SK-N-SH (cell line): ENCODE data around the gene S1PR2. TPM values are rescaled to one million over a fixed set of nuclear protein-coding genes. Genes with fewer than 3 reads are reported as not detected.

Source experiments
- CTCF ChIA-PET: fragments of 300-600, 350-600 bp; formaldehyde crosslinking; extraction: SDS; loops from one replicate; lab custom pipeline; 2021; lab: Yijun Ruan, JAX
- POLR2A ChIA-PET: fragments of 350-600 bp; sonication (Branson Sonifier 250); formaldehyde crosslinking; extraction: SDS; loops from one replicate; lab custom pipeline; 2020; ENCODE audit warnings: antibody characterized with exemption, inconsistent platforms; lab: Yijun Ruan, JAX
- DNase-seq: peaks from one replicate; pipeline ENCODE4 v3.0.0; 2012
- H2AFZ ChIP-seq: fragments of 200-600 bp; sonication (generic); 2 replicates; pipeline ENCODE4 v1.8.1; 2016; ENCODE audit warnings: antibody characterized with exemption, mild to moderate bottlenecking, low read depth
- H3F3A ChIP-seq: fragments of 200-600 bp; sonication (generic); replicated peaks from 2 replicates; pipeline ENCODE3; 2016; ENCODE audit warnings: antibody characterized with exemption, mild to moderate bottlenecking; ENCODE audit not compliant: insufficient read depth
- H3K27ac ChIP-seq, 2 experiments: fragments of 200-500 bp in 1 of 2; fragments of 200-600 bp in 1 of 2; sonication (Bioruptor generic) in 1 of 2; sonication (generic), shearing (Covaris generic) in 1 of 2; 2 replicates each; pipeline versions ENCODE4 v1.5.1 to v1.6.1; 2014 to 2016; ENCODE audit warnings: low read depth in 2 of 2, inconsistent platforms in 1 of 2, low read length in 1 of 2, mild to moderate bottlenecking in 1 of 2, mixed read lengths in 1 of 2
- H3K27me3 ChIP-seq: fragments of 200-600 bp; sonication (generic), shearing (Covaris generic); 2 replicates; pipeline ENCODE4 v1.6.1; 2016; ENCODE audit warnings: mixed run types; ENCODE audit not compliant: insufficient read depth
- H3K36me3 ChIP-seq, 2 experiments: fragments of 200-500 bp in 1 of 2; fragments of 200-600 bp in 1 of 2; sonication (Bioruptor generic) in 1 of 2; sonication (generic) in 1 of 2; replicated peaks in 1 of 2; 2 replicates each; pipeline versions ENCODE3 to v1.5.1; 2014 to 2016; ENCODE audit warnings: low read length in 1 of 2, mild to moderate bottlenecking in 1 of 2; ENCODE audit not compliant: insufficient read depth in 2 of 2, control insufficient read depth in 1 of 2
- H3K4me1 ChIP-seq, 2 experiments: fragments of 200-500 bp in 1 of 2; fragments of 200-600 bp in 1 of 2; sonication (Bioruptor generic) in 1 of 2; sonication (generic), shearing (Covaris generic) in 1 of 2; 2 replicates each; pipeline versions ENCODE4 v1.5.1 to v1.6.1; 2014 to 2016; ENCODE audit warnings: low read depth in 1 of 2, low read length in 1 of 2, mixed run types in 1 of 2; ENCODE audit not compliant: insufficient read depth in 2 of 2, control insufficient read depth in 1 of 2
- H3K4me2 ChIP-seq: fragments of 200-600 bp; sonication (generic), shearing (Covaris generic); 2 replicates; pipeline ENCODE4 v1.6.1; 2017; ENCODE audit warnings: mixed run types
- H3K4me3 ChIP-seq, 2 experiments: fragments of 200-500 bp in 1 of 2; fragments of 200-600 bp in 1 of 2; sonication (Bioruptor generic) in 1 of 2; sonication (generic), shearing (Covaris generic) in 1 of 2; 2 replicates each; pipeline versions ENCODE4 v1.5.1 to v1.8.1; 2014 to 2016; ENCODE audit warnings: low read depth in 2 of 2, inconsistent platforms in 1 of 2, low read length in 1 of 2, mild to moderate bottlenecking in 1 of 2, mixed read lengths in 1 of 2, moderate library complexity in 1 of 2
- H3K79me2 ChIP-seq: fragments of 200-600 bp; sonication (generic); 2 replicates; pipeline ENCODE4 v1.8.1; 2017; ENCODE audit warnings: mild to moderate bottlenecking; ENCODE audit not compliant: insufficient read depth
- H3K9ac ChIP-seq: fragments of 200-600 bp; sonication (generic); 2 replicates; pipeline ENCODE4 v1.6.1; 2017; ENCODE audit warnings: mixed run types
- H3K9me2 ChIP-seq: fragments of 200-600 bp; sonication (generic); 2 replicates; pipeline ENCODE4 v1.6.1; 2017; ENCODE audit warnings: mixed run types
- H3K9me3 ChIP-seq: fragments of 200-600 bp; sonication (generic); 2 replicates; pipeline ENCODE4 v1.6.1; 2017; ENCODE audit warnings: mixed run types, mild to moderate bottlenecking, moderate library complexity
- H4K20me1 ChIP-seq: fragments of 200-600 bp; sonication (generic); 2 replicates; pipeline ENCODE4 v1.6.1; 2017; ENCODE audit warnings: mild to moderate bottlenecking, mixed run types; ENCODE audit not compliant: insufficient read depth
- EP300 ChIP-seq, 2 experiments: IDR thresholded peaks; 2 replicates each; pipeline versions ENCODE4 v1.4.0 to v1.6.1; 2012; ENCODE audit warnings: borderline replicate concordance in 1 of 2, low read depth in 1 of 2, low read length in 1 of 2
- EZH2phosphoT487 ChIP-seq: fragments of 200-600 bp; sonication (generic); IDR thresholded peaks from 2 replicates; pipeline ENCODE4 v1.6.1; 2017; ENCODE audit warnings: low read depth, mixed run types, mild to moderate bottlenecking, antibody characterized with exemption, moderate library complexity, borderline replicate concordance
- FOXJ3 ChIP-seq: sonication (generic); formaldehyde crosslinking; IDR thresholded peaks from 2 replicates; pipeline ENCODE4 v1.5.1; 2020; ENCODE audit warnings: mild to moderate bottlenecking, missing genetic modification reagents
- GABPA ChIP-seq: IDR thresholded peaks from 2 replicates; pipeline ENCODE4 v1.4.0; 2012; ENCODE audit warnings: low read depth, mild to moderate bottlenecking
- JUND ChIP-seq: IDR thresholded peaks from 2 replicates; pipeline ENCODE4 v1.4.0; 2012
- MEF2A ChIP-seq: IDR thresholded peaks from 2 replicates; pipeline ENCODE4 v1.4.0; 2012; ENCODE audit warnings: low read depth, borderline replicate concordance
- MXI1 ChIP-seq: IDR thresholded peaks from 2 replicates; pipeline ENCODE4 v1.6.1; 2012; ENCODE audit warnings: mild to moderate bottlenecking, low read depth, low read length, improper control_type of control experiment
- POLR2AphosphoS5 ChIP-seq: IDR thresholded peaks from 2 replicates; pipeline ENCODE4 v1.6.1; 2012; ENCODE audit warnings: low read depth, low read length
- RXRA ChIP-seq: IDR thresholded peaks from 2 replicates; pipeline ENCODE4 v1.4.0; 2012; ENCODE audit warnings: low read depth, mild to moderate bottlenecking, borderline replicate concordance
- SIN3A ChIP-seq: IDR thresholded peaks from 2 replicates; pipeline ENCODE4 v1.6.1; 2012; ENCODE audit warnings: low read depth, mild to moderate bottlenecking, low read length, moderate library complexity, borderline replicate concordance
- SMC3 ChIP-seq: IDR thresholded peaks from 2 replicates; pipeline ENCODE4 v1.6.1; 2012; ENCODE audit warnings: low read depth, low read length, improper control_type of control experiment
- TCF12 ChIP-seq: IDR thresholded peaks from 2 replicates; pipeline ENCODE4 v1.4.0; 2012
- TEAD4 ChIP-seq: IDR thresholded peaks from 2 replicates; pipeline ENCODE4 v1.4.0; 2012; ENCODE audit warnings: mild to moderate bottlenecking, borderline replicate concordance; ENCODE audit not compliant: insufficient read depth
- YY1 ChIP-seq: IDR thresholded peaks from 2 replicates; pipeline ENCODE4 v1.4.0; 2012; ENCODE audit warnings: low read depth, mild to moderate bottlenecking
- WGBS: methylation state at CpG from one replicate; pipeline ENCODE4 v1.1.6; 2017; ENCODE audit warnings: low lambda C conversion rate; 5-methylcytosine and 5-hydroxymethylcytosine counted together
- polyA plus RNA-seq, 3 experiments: library from polyadenylated mRNA; depleted of rRNA; stranded (reverse); fragments of >200 nt; gene quantifications; 2 replicates each; pipeline ENCODE4 v1.2.3, GENCODE V29; 2012
- TF ChIP-seq, protein P1 (sequence below): fragments of 150-350 bp; IDR thresholded peaks from 2 replicates; pipeline ENCODE4 v1.6.1; 2016; ENCODE audit warnings: mild to moderate bottlenecking, low read depth, low read length
- TF ChIP-seq, protein P2 (sequence below): fragments of 150-350 bp; IDR thresholded peaks from 2 replicates; pipeline ENCODE4 v1.6.1; 2017; ENCODE audit warnings: antibody characterized with exemption, low read length, low read depth, borderline replicate concordance
- TF ChIP-seq, protein P3 (sequence below): IDR thresholded peaks from 2 replicates; pipeline ENCODE4 v1.4.0; 2012; ENCODE audit warnings: low read depth, borderline replicate concordance
- TF ChIP-seq, protein P4 (sequence below): IDR thresholded peaks from 2 replicates; pipeline ENCODE4 v1.4.0; 2012; ENCODE audit warnings: low read depth
- TF ChIP-seq, protein P5 (sequence below): IDR thresholded peaks from 2 replicates; pipeline ENCODE4; 2012
- TF ChIP-seq, protein P6 (sequence below): IDR thresholded peaks from 2 replicates; pipeline ENCODE4 v1.4.0; 2012; ENCODE audit warnings: low read depth, borderline replicate concordance

Gene S1PR2
- polyA plus RNA-seq, 1 of the 3 experiments (the other 2 are of a cell fraction), result 3.6 TPM

DNA sequence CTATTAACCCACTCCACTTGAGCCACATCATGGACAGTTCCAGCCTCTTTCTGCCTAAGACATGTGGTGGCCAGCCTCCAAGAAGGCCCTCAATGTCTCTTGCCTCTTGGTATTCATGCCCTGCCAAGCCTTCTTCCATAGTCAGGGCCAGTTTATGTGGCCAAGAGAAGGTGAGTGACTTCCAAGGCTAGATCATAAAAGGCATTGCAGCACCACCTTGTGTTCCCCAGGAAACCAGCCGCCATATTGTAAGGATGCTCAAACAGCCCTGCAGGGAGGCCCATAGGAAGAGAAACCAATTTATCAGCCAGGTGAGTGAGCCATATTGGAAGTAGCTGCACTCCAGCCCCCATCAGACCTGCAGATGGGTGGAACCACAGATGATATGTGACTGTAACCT is 24.1 kb downstream of the S1PR2 start:
- Histone ChIP-seq H3K9me2 (no peaks in the 10 kb centered on the region), H3K36me3 (no peaks in the 10 kb centered on the region), H3K9ac (no peak overlapping the region), H3F3A (no peaks in the 10 kb centered on the region), H3K4me3 (no peak overlapping the region), H3K9me3 (no peaks in the 10 kb centered on the region), H3K79me2 (no peaks in the 10 kb centered on the region), H4K20me1 (no peaks in the 10 kb centered on the region), H3K27ac (no peak overlapping the region), H3K4me2 (no peak overlapping the region), H3K4me1 (no peaks in the 10 kb centered on the region), H2AFZ (no peak overlapping the region), H3K27me3 (no peaks in the 10 kb centered on the region)
- DNase-seq, result no peak
- ChIA-PET POLR2A (interaction anchor here (1.2 kb wide), 1 partner anchor 12 kb away, joined by 4 read pairs; no protein-coding TSS in a partner anchor), CTCF (no interaction called here)
- TF ChIP-seq, protein P1, sequence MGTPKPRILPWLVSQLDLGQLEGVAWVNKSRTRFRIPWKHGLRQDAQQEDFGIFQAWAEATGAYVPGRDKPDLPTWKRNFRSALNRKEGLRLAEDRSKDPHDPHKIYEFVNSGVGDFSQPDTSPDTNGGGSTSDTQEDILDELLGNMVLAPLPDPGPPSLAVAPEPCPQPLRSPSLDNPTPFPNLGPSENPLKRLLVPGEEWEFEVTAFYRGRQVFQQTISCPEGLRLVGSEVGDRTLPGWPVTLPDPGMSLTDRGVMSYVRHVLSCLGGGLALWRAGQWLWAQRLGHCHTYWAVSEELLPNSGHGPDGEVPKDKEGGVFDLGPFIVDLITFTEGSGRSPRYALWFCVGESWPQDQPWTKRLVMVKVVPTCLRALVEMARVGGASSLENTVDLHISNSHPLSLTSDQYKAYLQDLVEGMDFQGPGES, result no peak
- TF ChIP-seq POLR2AphosphoS5 (no peak), TCF12 (no peak), MEF2A (no peak), TEAD4 (no peak), FOXJ3 (CRISPR knock-in tag) (no peak), MXI1 (no peak), JUND (no peak), EP300 (IDR thresholded peaks at IDR 0.05; ENCODE audit: borderline replicate concordance in 1 of 2, low read depth in 1 of 2, low read length in 1 of 2) (no peak), YY1 (no peak), RXRA (no peak), SIN3A (no peak), SMC3 (no peak), EZH2phosphoT487 (no peak), GABPA (no peak)
- TF ChIP-seq, protein P2, sequence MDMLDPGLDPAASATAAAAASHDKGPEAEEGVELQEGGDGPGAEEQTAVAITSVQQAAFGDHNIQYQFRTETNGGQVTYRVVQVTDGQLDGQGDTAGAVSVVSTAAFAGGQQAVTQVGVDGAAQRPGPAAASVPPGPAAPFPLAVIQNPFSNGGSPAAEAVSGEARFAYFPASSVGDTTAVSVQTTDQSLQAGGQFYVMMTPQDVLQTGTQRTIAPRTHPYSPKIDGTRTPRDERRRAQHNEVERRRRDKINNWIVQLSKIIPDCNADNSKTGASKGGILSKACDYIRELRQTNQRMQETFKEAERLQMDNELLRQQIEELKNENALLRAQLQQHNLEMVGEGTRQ, result no peak
- TF ChIP-seq, protein P3, sequence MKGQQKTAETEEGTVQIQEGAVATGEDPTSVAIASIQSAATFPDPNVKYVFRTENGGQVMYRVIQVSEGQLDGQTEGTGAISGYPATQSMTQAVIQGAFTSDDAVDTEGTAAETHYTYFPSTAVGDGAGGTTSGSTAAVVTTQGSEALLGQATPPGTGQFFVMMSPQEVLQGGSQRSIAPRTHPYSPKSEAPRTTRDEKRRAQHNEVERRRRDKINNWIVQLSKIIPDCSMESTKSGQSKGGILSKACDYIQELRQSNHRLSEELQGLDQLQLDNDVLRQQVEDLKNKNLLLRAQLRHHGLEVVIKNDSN, result no peak
- TF ChIP-seq, protein P4, sequence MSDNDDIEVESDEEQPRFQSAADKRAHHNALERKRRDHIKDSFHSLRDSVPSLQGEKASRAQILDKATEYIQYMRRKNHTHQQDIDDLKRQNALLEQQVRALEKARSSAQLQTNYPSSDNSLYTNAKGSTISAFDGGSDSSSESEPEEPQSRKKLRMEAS, result no peak
- TF ChIP-seq, protein P5, sequence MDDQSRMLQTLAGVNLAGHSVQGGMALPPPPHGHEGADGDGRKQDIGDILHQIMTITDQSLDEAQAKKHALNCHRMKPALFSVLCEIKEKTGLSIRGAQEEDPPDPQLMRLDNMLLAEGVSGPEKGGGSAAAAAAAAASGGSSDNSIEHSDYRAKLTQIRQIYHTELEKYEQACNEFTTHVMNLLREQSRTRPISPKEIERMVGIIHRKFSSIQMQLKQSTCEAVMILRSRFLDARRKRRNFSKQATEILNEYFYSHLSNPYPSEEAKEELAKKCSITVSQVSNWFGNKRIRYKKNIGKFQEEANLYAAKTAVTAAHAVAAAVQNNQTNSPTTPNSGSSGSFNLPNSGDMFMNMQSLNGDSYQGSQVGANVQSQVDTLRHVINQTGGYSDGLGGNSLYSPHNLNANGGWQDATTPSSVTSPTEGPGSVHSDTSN, result no peak
- TF ChIP-seq, protein P6, sequence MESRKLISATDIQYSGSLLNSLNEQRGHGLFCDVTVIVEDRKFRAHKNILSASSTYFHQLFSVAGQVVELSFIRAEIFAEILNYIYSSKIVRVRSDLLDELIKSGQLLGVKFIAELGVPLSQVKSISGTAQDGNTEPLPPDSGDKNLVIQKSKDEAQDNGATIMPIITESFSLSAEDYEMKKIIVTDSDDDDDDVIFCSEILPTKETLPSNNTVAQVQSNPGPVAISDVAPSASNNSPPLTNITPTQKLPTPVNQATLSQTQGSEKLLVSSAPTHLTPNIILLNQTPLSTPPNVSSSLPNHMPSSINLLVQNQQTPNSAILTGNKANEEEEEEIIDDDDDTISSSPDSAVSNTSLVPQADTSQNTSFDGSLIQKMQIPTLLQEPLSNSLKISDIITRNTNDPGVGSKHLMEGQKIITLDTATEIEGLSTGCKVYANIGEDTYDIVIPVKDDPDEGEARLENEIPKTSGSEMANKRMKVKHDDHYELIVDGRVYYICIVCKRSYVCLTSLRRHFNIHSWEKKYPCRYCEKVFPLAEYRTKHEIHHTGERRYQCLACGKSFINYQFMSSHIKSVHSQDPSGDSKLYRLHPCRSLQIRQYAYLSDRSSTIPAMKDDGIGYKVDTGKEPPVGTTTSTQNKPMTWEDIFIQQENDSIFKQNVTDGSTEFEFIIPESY, result no peak
- 100% methylated on average over 1 of the region's 1 CpG for WGBS
